Mesenchymal stem cell (in vitro differentiated cells and primary cell): ENCODE data around the gene YAF2.

Source experiments
- DNase-seq: peaks from one replicate; pipeline ENCODE4 v3.0.0-alpha.2; 2013
- H2AFZ ChIP-seq: one replicate; pipeline ENCODE4 v1.6.1; 2013; ENCODE audit warnings: low read depth, mild to moderate bottlenecking, control low read depth, inconsistent platforms, low read length, moderate library complexity
- H2AK5ac ChIP-seq: 2 replicates; pipeline ENCODE4 v1.6.1; 2013; ENCODE audit warnings: low read length, moderate library complexity, mild to moderate bottlenecking, inconsistent platforms; ENCODE audit not compliant: severe bottlenecking
- H2BK120ac ChIP-seq: one replicate; pipeline ENCODE4 v1.6.1; 2013; ENCODE audit warnings: low read depth, mild to moderate bottlenecking, inconsistent platforms, low read length, moderate library complexity
- H2BK12ac ChIP-seq, 2 experiments: one replicate each; pipeline ENCODE4 v1.6.1; 2013; ENCODE audit warnings: inconsistent platforms in 2 of 2, low read length in 2 of 2, mild to moderate bottlenecking in 2 of 2, moderate library complexity in 2 of 2, control low read depth in 1 of 2
- H2BK15ac ChIP-seq: one replicate; pipeline ENCODE4 v1.6.1; 2013; ENCODE audit warnings: mild to moderate bottlenecking, low read depth, inconsistent platforms; ENCODE audit not compliant: poor library complexity, severe bottlenecking
- H2BK5ac ChIP-seq: 2 replicates; pipeline ENCODE4 v1.6.1; 2013; ENCODE audit warnings: low read depth, mild to moderate bottlenecking, low read length, control low read depth, inconsistent platforms; ENCODE audit not compliant: poor library complexity, severe bottlenecking
- H3K14ac ChIP-seq, 2 experiments: one replicate each; pipeline ENCODE4 v1.6.1; 2013; ENCODE audit warnings: inconsistent platforms in 2 of 2, low read length in 2 of 2, control low read depth in 1 of 2, mild to moderate bottlenecking in 1 of 2, moderate library complexity in 1 of 2
- H3K18ac ChIP-seq, 2 experiments: one replicate each; pipeline ENCODE4 v1.6.1; 2013; ENCODE audit warnings: inconsistent platforms in 2 of 2, low read length in 2 of 2, control low read depth in 1 of 2, low read depth in 1 of 2, mild to moderate bottlenecking in 1 of 2
- H3K23ac ChIP-seq, 2 experiments: one replicate each; pipeline ENCODE4 v1.6.1; 2013; ENCODE audit warnings: inconsistent platforms in 2 of 2, low read length in 2 of 2, mild to moderate bottlenecking in 2 of 2, moderate library complexity in 2 of 2, control low read depth in 1 of 2
- H3K27ac ChIP-seq: 2 replicates; pipeline ENCODE4 v1.5.1; 2013; ENCODE audit warnings: mild to moderate bottlenecking, moderate library complexity, low read length, control low read depth, inconsistent platforms; ENCODE audit not compliant: poor library complexity, severe bottlenecking
- H3K27me3 ChIP-seq, 2 experiments: 2 replicates each; pipeline versions ENCODE4 v1.6.1 to v1.7.0; 2013; ENCODE audit warnings: low read length in 2 of 2, mild to moderate bottlenecking in 2 of 2, moderate library complexity in 2 of 2, control low read depth in 1 of 2, inconsistent platforms in 1 of 2; ENCODE audit not compliant: control insufficient read depth in 1 of 2, insufficient read depth in 1 of 2
- H3K36me3 ChIP-seq, 2 experiments: 2 replicates each; pipeline versions ENCODE4 v1.6.1 to v1.7.0; 2013; ENCODE audit warnings: low read length in 2 of 2, control low read depth in 1 of 2, inconsistent platforms in 1 of 2, low read depth in 1 of 2, mild to moderate bottlenecking in 1 of 2; ENCODE audit not compliant: insufficient read depth in 2 of 2, control insufficient read depth in 1 of 2
- H3K4ac ChIP-seq, 2 experiments: one replicate each; pipeline ENCODE4 v1.6.1; 2013; ENCODE audit warnings: inconsistent platforms in 2 of 2, low read length in 2 of 2, mild to moderate bottlenecking in 2 of 2, moderate library complexity in 2 of 2, control low read depth in 1 of 2, low read depth in 1 of 2
- H3K4me1 ChIP-seq: 2 replicates; pipeline ENCODE4 v1.6.1; 2013; ENCODE audit warnings: low read depth, low read length, control low read depth; ENCODE audit not compliant: control insufficient read depth, insufficient read depth
- H3K4me2 ChIP-seq: 2 replicates; pipeline ENCODE4 v1.6.1; 2013; ENCODE audit warnings: low read length, mild to moderate bottlenecking, inconsistent platforms; ENCODE audit not compliant: poor library complexity, severe bottlenecking
- H3K4me3 ChIP-seq, 2 experiments: 2 replicates each; pipeline versions ENCODE4 v1.5.1 to v1.7.0; 2013; ENCODE audit warnings: low read length in 2 of 2, mild to moderate bottlenecking in 2 of 2, control low read depth in 1 of 2, low read depth in 1 of 2; ENCODE audit not compliant: insufficient read depth in 1 of 2
- H3K79me1 ChIP-seq: replicated peaks from 2 replicates; pipeline ENCODE4 v1.6.1; 2013; ENCODE audit warnings: mild to moderate bottlenecking, control low read depth, low read length, inconsistent platforms; ENCODE audit not compliant: poor library complexity, severe bottlenecking
- H3K9ac ChIP-seq: 2 replicates; pipeline ENCODE4 v1.7.0; 2013; ENCODE audit warnings: mild to moderate bottlenecking, low read length, moderate library complexity
- H3K9me3 ChIP-seq: 2 replicates; pipeline ENCODE4 v1.7.0; 2013; ENCODE audit warnings: mild to moderate bottlenecking, low read length; ENCODE audit not compliant: control insufficient read depth
- H4K8ac ChIP-seq: one replicate; pipeline ENCODE4 v1.6.1; 2013; ENCODE audit warnings: inconsistent platforms, mild to moderate bottlenecking, low read length, moderate library complexity
- H4K91ac ChIP-seq: one replicate; pipeline ENCODE4 v1.6.1; 2013; ENCODE audit warnings: mild to moderate bottlenecking, low read length, inconsistent platforms
- WGBS: methylation state at CpG from one replicate; pipeline ENCODE4 v1.1.7; 2013; ENCODE audit warnings: mixed read lengths; 5-methylcytosine and 5-hydroxymethylcytosine counted together

YAF2 gene

DNA sequence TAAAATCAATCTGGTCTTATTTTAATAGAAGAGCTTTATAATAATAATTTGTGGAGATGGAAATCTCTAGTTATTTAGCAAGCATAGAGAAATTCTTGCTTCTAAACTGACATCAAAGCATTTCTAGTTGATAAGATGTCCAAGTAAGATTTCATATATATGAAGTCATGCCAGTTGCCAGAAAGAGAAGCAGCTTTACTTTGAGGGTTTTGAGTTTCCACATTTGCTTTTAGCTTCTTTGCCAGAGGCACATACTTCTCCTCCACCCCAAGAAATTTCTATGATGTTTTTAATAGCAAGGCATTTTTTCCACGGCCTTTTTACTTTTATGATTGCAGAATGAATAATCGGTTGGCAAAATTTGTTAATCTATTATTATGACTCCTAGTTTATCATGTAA is 24.2 kb upstream of the YAF2 start:
- no peak for DNase-seq

GRCh38 chr12:42261708-42262107 is 23.7 kb upstream of the YAF2 start:
- H4K91ac ChIP-seq, result no peak overlapping the region
- no peak overlapping the region for H2BK120ac ChIP-seq
- 100% methylated on average over 2 of the region's 4 CpGs for WGBS
- no peak overlapping the region for H4K8ac ChIP-seq
- H3K14ac ChIP-seq, result no peak overlapping the region
- no peak overlapping the region for H3K27ac ChIP-seq
- no peaks in the 10 kb centered on the region for H3K9me3 ChIP-seq
- no peak overlapping the region for H2BK5ac ChIP-seq
- no peaks in the 10 kb centered on the region for H3K27me3 ChIP-seq
- DNase-seq, result no peak
- no peak overlapping the region for H3K9ac ChIP-seq
- H3K4me3 ChIP-seq, result no peak overlapping the region
- H3K4ac ChIP-seq, result no peak overlapping the region
- no peaks in the 10 kb centered on the region for H3K4me1 ChIP-seq
- no peak overlapping the region for H2AFZ ChIP-seq
- H3K4me2 ChIP-seq, result no peak overlapping the region
- H3K18ac ChIP-seq, result no peak overlapping the region
- no peak overlapping the region for H2AK5ac ChIP-seq
- H3K23ac ChIP-seq, result no peak overlapping the region
- no peak overlapping the region for H2BK12ac ChIP-seq
- H3K36me3 ChIP-seq, result no peaks in the 10 kb centered on the region
- no peaks in the 10 kb centered on the region for H3K79me1 ChIP-seq
- H2BK15ac ChIP-seq, result no peak overlapping the region

More for the DNA sequence above, 24.2 kb upstream of the YAF2 start:
- Histone ChIP-seq H3K9ac (no peak overlapping the region), H2BK15ac (no peak overlapping the region), H3K27ac (no peak overlapping the region), H4K91ac (no peak overlapping the region), H3K18ac (no peak overlapping the region), H2AFZ (no peak overlapping the region), H2BK5ac (no peak overlapping the region), H3K14ac (no peak overlapping the region), H3K4me3 (no peak overlapping the region), H3K9me3 (no peaks in the 10 kb centered on the region), H3K23ac (no peak overlapping the region), H2BK120ac (no peak overlapping the region), H2AK5ac (no peak overlapping the region), H3K4me2 (no peak overlapping the region), H3K79me1 (no peaks in the 10 kb centered on the region), H3K27me3 (no peaks in the 10 kb centered on the region), H2BK12ac (no peak overlapping the region), H3K36me3 (no peaks in the 10 kb centered on the region), H3K4ac (no peak overlapping the region), H3K4me1 (no peaks in the 10 kb centered on the region), H4K8ac (no peak overlapping the region)
- WGBS, result no CpG with 5 or more reads among the region's 2 CpGs

DNA sequence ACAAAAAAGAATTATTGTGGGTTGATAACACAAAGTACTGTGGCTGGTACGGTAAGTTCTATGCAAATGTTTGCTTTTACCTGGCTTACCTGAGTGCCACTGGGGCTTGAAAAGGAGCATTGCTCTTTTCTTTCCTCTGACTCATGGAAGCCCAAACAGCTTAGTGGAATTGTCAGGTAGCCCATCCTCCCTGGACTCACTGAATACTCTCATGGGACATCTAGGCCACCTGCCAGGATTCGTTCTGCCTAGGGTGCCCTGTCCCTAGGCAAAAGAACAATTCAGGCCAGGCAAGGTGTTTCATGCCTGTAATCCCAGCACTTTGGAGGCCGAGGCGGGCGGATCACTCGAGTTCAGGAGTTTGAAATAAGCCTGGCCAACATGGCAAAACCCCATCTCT is 22.5 kb upstream of the YAF2 start:
- Histone ChIP-seq H2BK15ac (no peak overlapping the region), H3K18ac (no peak overlapping the region), H2BK12ac (no peak overlapping the region), H3K4me1 (no peaks in the 10 kb centered on the region), H3K9me3 (no peaks in the 10 kb centered on the region), H3K14ac (no peak overlapping the region), H3K23ac (no peak overlapping the region), H3K27me3 (no peaks in the 10 kb centered on the region), H4K8ac (no peak overlapping the region), H3K4me3 (no peak overlapping the region), H2BK5ac (no peak overlapping the region), H3K36me3 (no peaks in the 10 kb centered on the region), H2AK5ac (no peak overlapping the region), H3K4ac (no peak overlapping the region), H3K4me2 (no peak overlapping the region), H3K79me1 (no peaks in the 10 kb centered on the region), H3K9ac (no peak overlapping the region), H2BK120ac (no peak overlapping the region), H3K27ac (no peak overlapping the region), H2AFZ (no peak overlapping the region), H4K91ac (no peak overlapping the region)
- DNase-seq, result no peak
- WGBS, result 89% methylated on average over 6 of the region's 6 CpGs

DNA sequence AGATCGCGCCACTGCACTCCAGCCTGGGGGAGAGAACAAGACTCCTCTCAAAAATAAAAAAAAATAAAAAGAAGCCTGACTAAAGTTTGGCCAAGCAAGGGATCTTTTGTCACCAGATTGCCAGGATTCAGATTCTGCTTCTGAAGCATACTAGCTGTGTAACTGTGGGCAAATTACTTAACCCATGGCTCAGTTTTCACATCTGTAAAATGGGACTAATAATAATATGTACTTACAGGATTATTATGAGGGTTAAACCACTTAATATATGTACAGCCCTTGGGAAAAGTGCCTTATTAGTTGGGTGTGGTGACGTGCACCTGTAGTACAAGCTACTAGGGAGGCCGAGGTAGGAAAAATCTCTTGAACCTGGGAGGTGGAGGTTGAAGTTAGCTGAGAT is 21.7 kb upstream of the YAF2 start:
- Histone ChIP-seq H2BK120ac (no peak overlapping the region), H4K91ac (no peak overlapping the region), H3K27me3 (no peaks in the 10 kb centered on the region), H3K36me3 (no peaks in the 10 kb centered on the region), H3K9me3 (no peaks in the 10 kb centered on the region), H3K9ac (no peak overlapping the region), H3K18ac (no peak overlapping the region), H2BK5ac (no peak overlapping the region), H2AFZ (no peak overlapping the region), H3K79me1 (no peaks in the 10 kb centered on the region), H4K8ac (no peak overlapping the region), H2BK15ac (no peak overlapping the region), H3K23ac (no peak overlapping the region), H3K4ac (no peak overlapping the region), H3K4me1 (no peaks in the 10 kb centered on the region), H3K27ac (no peak overlapping the region), H3K4me2 (no peak overlapping the region), H2AK5ac (no peak overlapping the region), H2BK12ac (no peak overlapping the region), H3K14ac (no peak overlapping the region), H3K4me3 (no peak overlapping the region)
- no peak for DNase-seq
- 91% methylated on average over 2 of the region's 4 CpGs for WGBS
